Liver (tissue), 9 donors: ENCODE results near the gene HOXB13. TPM values are rescaled to one million over a fixed set of nuclear protein-coding genes. Genes with fewer than 3 reads are reported as not detected.

ENCODE experiments used
- DNase-seq: peaks from one replicate; pipeline ENCODE4 v3.0.0-alpha.2; 2017; ENCODE audit warnings: low spot score
- H3K27ac ChIP-seq, 2 donors: one replicate each; pipeline ENCODE4 v1.7.0; 2013; ENCODE audit warnings: inconsistent platforms in 2 of 2, low read length in 2 of 2, control low read depth in 1 of 2, low read depth in 1 of 2, mild to moderate bottlenecking in 1 of 2
- H3K27me3 ChIP-seq, 4 donors: one replicate each; pipeline versions ENCODE4 v1.6.1 to v1.7.0; 2013; ENCODE audit warnings: low read length in 3 of 4, inconsistent platforms in 1 of 4, mild to moderate bottlenecking in 1 of 4, moderate library complexity in 1 of 4; ENCODE audit not compliant: control insufficient read depth in 4 of 4, insufficient read depth in 4 of 4
- H3K36me3 ChIP-seq, 4 donors: one replicate each; pipeline versions ENCODE4 v1.6.1 to v1.7.0; 2013; ENCODE audit warnings: low read length in 3 of 4, mild to moderate bottlenecking in 3 of 4, low read depth in 1 of 4, moderate library complexity in 1 of 4; ENCODE audit not compliant: control insufficient read depth in 4 of 4, insufficient read depth in 3 of 4
- H3K4me1 ChIP-seq, 4 donors: one replicate each; pipeline versions ENCODE4 v1.6.1 to v1.7.0; 2013; ENCODE audit warnings: low read length in 3 of 4, mild to moderate bottlenecking in 3 of 4, moderate library complexity in 1 of 4; ENCODE audit not compliant: control insufficient read depth in 4 of 4, insufficient read depth in 4 of 4
- H3K4me3 ChIP-seq, 3 donors: one replicate each; pipeline versions ENCODE4 v1.6.1 to v1.7.0; 2013; ENCODE audit warnings: low read length in 3 of 3, control low read depth in 1 of 3, low read depth in 1 of 3, mild to moderate bottlenecking in 1 of 3
- H3K9ac ChIP-seq, 2 donors: one replicate each; pipeline ENCODE4 v1.7.0; 2013; ENCODE audit warnings: low read length in 2 of 2, mild to moderate bottlenecking in 2 of 2, moderate library complexity in 2 of 2, control low read depth in 1 of 2, low read depth in 1 of 2
- H3K9me3 ChIP-seq, 4 donors: one replicate each; pipeline versions ENCODE4 v1.6.1 to v1.7.0; 2013; ENCODE audit warnings: low read length in 3 of 4; ENCODE audit not compliant: control insufficient read depth in 4 of 4
- ATF3 ChIP-seq: IDR thresholded peaks from 2 replicates; pipeline ENCODE4 v1.6.1; 2016; ENCODE audit warnings: antibody characterized with exemption
- CTCF ChIP-seq: fragments of 150-350 bp; IDR thresholded peaks from 2 replicates; pipeline ENCODE4 v1.5.1; 2017; ENCODE audit warnings: improper control_type of control experiment, low read depth, low read length; ENCODE audit not compliant: missing input control
- EGR1 ChIP-seq, 2 donors: IDR thresholded peaks; 2 replicates each; pipeline ENCODE4 v1.6.1; 2016 to 2018; ENCODE audit warnings: antibody characterized with exemption in 2 of 2, low read depth in 2 of 2
- FOXA1 ChIP-seq: IDR thresholded peaks from 2 replicates; pipeline ENCODE4 v1.6.1; 2016; ENCODE audit warnings: antibody characterized with exemption
- HNF4G ChIP-seq: IDR thresholded peaks from 2 replicates; pipeline ENCODE4 v1.6.1; 2016; ENCODE audit warnings: antibody characterized with exemption
- JUND ChIP-seq, 2 donors: IDR thresholded peaks; 2 replicates each; pipeline ENCODE4 v1.6.1; 2016; ENCODE audit warnings: antibody characterized with exemption in 2 of 2
- NR2F2 ChIP-seq: IDR thresholded peaks from 2 replicates; pipeline ENCODE4 v1.6.1; 2016; ENCODE audit warnings: antibody characterized with exemption
- RAD21 ChIP-seq, 2 donors: IDR thresholded peaks; 2 replicates each; pipeline ENCODE4 v1.6.1; 2016; ENCODE audit warnings: antibody characterized with exemption in 2 of 2, mild to moderate bottlenecking in 2 of 2
- TAF1 ChIP-seq: conservative IDR thresholded peaks from 2 replicates; pipeline ENCODE4 v1.6.1; 2016; ENCODE audit warnings: antibody characterized with exemption, mild to moderate bottlenecking
- ZBTB33 ChIP-seq: IDR thresholded peaks from 2 replicates; pipeline ENCODE4 v1.6.1; 2016; ENCODE audit warnings: antibody characterized with exemption
- WGBS: extraction: QIAGEN DNeasy Blood & Tissue Kit; methylation state at CpG from one replicate; pipeline ENCODE4 v1.1.7; 2013; 5-methylcytosine and 5-hydroxymethylcytosine counted together
- polyA plus RNA-seq, 2 donors: library from polyadenylated mRNA; stranded (reverse) in 1 of 2; unstranded in 1 of 2; fragments of 200-250 nt in 1 of 2; fragments of >200 nt in 1 of 2; fragmentation: Nextera tagmentation in 1 of 2; extraction: Ambion mirVana in 1 of 2; gene quantifications; one replicate each; pipeline versions ENCODE4 v1.2.1 to v1.2.3, GENCODE V29; 2013 to 2015
- total RNA-seq, 2 donors: library from RNA; depleted of rRNA; stranded (reverse); fragments of >200 nt; gene quantifications; one replicate each; pipeline ENCODE4 v1.2.3, GENCODE V29; 2014
- donor health status: healthy.
- donor health status: healthy.
- donor health status: healthy.
- donor health status: healthy.
- donor health status: healthy.

HOXB13 gene
- total and polyA plus RNA-seq, 4 donors: not detected

- Histone ChIP-seq H3K36me3 (no peaks in the 10 kb centered on the region), H3K4me1 (peaks cover 0 to 5% (median 1%) of the 10 kb centered on the region in 4 donors), H3K9ac (no peak overlapping the region), H3K27ac (no peak overlapping the region), H3K9me3 (peaks cover 0 to 1% (median 0%) of the 10 kb centered on the region in 4 donors), H3K27me3 (peaks cover 9 to 57% (median 33%) of the 10 kb centered on the region in 4 donors), H3K4me3 (no peak overlapping the region)
- no peak for TF ChIP-seq ATF3
- no peak for TF ChIP-seq JUND (IDR thresholded peaks at IDR 0.05)
- TF ChIP-seq TAF1: no peak
- TF ChIP-seq ZBTB33: no peak
- TF ChIP-seq EGR1 (IDR thresholded peaks at IDR 0.05; ENCODE audit: low read depth in 2 of 2): no peak
- TF ChIP-seq RAD21 (IDR thresholded peaks at IDR 0.05): no peak
- no peak for TF ChIP-seq HNF4G
- no peak for DNase-seq
- 12% methylated on average over 53 of the region's 53 CpGs for WGBS
These were observed 19.2 kb upstream of the HOXB13 start for GRCh38 chr17:48747445-48748363.

GRCh38 chr17:48746916-48747444, 18.4 kb upstream of the HOXB13 start:
- WGBS: 9% methylated on average over 21 of the region's 21 CpGs
- peaks cover 0 to 5% (median 1%) of the 10 kb centered on the region in 4 donors for H3K4me1 ChIP-seq
- H3K27me3 ChIP-seq: peaks cover 8 to 57% (median 31%) of the 10 kb centered on the region in 4 donors
- TF ChIP-seq NR2F2 (no peak), JUND (IDR thresholded peaks at IDR 0.05) (no peak), CTCF (no peak)
- no peaks in the 10 kb centered on the region for H3K36me3 ChIP-seq
- H3K9ac ChIP-seq: no peak overlapping the region
- DNase-seq: no peak
- H3K4me3 ChIP-seq: no peak overlapping the region
- H3K9me3 ChIP-seq: peaks cover 0 to 3% (median 0%) of the 10 kb centered on the region in 4 donors
- no peak overlapping the region for H3K27ac ChIP-seq

- H3K9me3 ChIP-seq: peaks cover 0 to 3% (median 0%) of the 10 kb centered on the region in 4 donors
- no peak overlapping the region for H3K27ac ChIP-seq
- 18% methylated on average over 12 of the region's 12 CpGs for WGBS
- no peak overlapping the region for H3K4me3 ChIP-seq
- peaks cover 0 to 5% (median 1%) of the 10 kb centered on the region in 4 donors for H3K4me1 ChIP-seq
- peaks cover 8 to 47% (median 28%) of the 10 kb centered on the region in 4 donors for H3K27me3 ChIP-seq
- H3K9ac ChIP-seq: no peak overlapping the region
- no peaks in the 10 kb centered on the region for H3K36me3 ChIP-seq
- no peak for DNase-seq
- TF ChIP-seq EGR1 (IDR thresholded peaks at IDR 0.05; ENCODE audit: low read depth in 2 of 2) (no peak), FOXA1 (no peak)
These were observed 17.1 kb upstream of the HOXB13 start for GRCh38 chr17:48745381-48746275.
